Measurements from ENCODE around the gene GABRP.
"Not testable (repeated sequence)": the region's sequence is repeated elsewhere in the genome, so short reads cannot be mapped to it uniquely, and the experiment has no call there.

Gene GABRP

GRCh38 chr5:170813231-170813630 is 29.7 kb downstream of the GABRP start:
- FAIRE-seq (no peak), DNase-seq (ENCODE audit: insufficient read length) (no peak)
- TF ChIP-seq TAF1 (IDR thresholded peaks at IDR 0.05; ENCODE audit: borderline replicate concordance, low read depth, low read length) = no peak
- TF ChIP-seq POLR2A (IDR thresholded peaks at IDR 0.05; ENCODE audit: low read depth, low read length) = no peak
- no peak for TF ChIP-seq POLR2AphosphoS5 (IDR thresholded peaks at IDR 0.05; ENCODE audit: low read depth, low read length)

- no peak for DNase-seq (ENCODE audit: insufficient read length)
- TF ChIP-seq POLR2AphosphoS5 (IDR thresholded peaks at IDR 0.05; ENCODE audit: low read depth, low read length) (no peak), POLR2A (IDR thresholded peaks at IDR 0.05; ENCODE audit: low read depth, low read length) (no peak), TAF1 (IDR thresholded peaks at IDR 0.05; ENCODE audit: borderline replicate concordance, low read depth, low read length) (no peak)
- FAIRE-seq = no peak
Observed at GRCh38 chr5:170817195-170817594, 33.7 kb downstream of the GABRP start.

- FAIRE-seq (no peak), DNase-seq (ENCODE audit: insufficient read length) (no peak)
- TF ChIP-seq POLR2A (IDR thresholded peaks at IDR 0.05; ENCODE audit: low read depth, low read length) (no peak), POLR2AphosphoS5 (IDR thresholded peaks at IDR 0.05; ENCODE audit: low read depth, low read length) (no peak), TAF1 (IDR thresholded peaks at IDR 0.05; ENCODE audit: borderline replicate concordance, low read depth, low read length) (no peak)
Observed at GRCh38 chr5:170818232-170818631, 34.7 kb downstream of the GABRP start.

- FAIRE-seq (no peak), DNase-seq (ENCODE audit: insufficient read length) (no peak)
- TF ChIP-seq POLR2AphosphoS5 (IDR thresholded peaks at IDR 0.05; ENCODE audit: low read depth, low read length) = no peak
Observed at GRCh38 chr5:170819824-170820223, 36.3 kb downstream of the GABRP start.

GRCh38 chr5:170821257-170821800 is 37.8 kb downstream of the GABRP start:
- TF ChIP-seq POLR2AphosphoS5 (IDR thresholded peaks at IDR 0.05; ENCODE audit: low read depth, low read length) = no peak
- TF ChIP-seq TAF1 (IDR thresholded peaks at IDR 0.05; ENCODE audit: borderline replicate concordance, low read depth, low read length) = no peak
- no peak for TF ChIP-seq POLR2A (IDR thresholded peaks at IDR 0.05; ENCODE audit: low read depth, low read length)
- FAIRE-seq (no peak), DNase-seq (ENCODE audit: insufficient read length) (no peak)

- no peak for DNase-seq (ENCODE audit: insufficient read length)
- no peak for TF ChIP-seq POLR2AphosphoS5 (IDR thresholded peaks at IDR 0.05; ENCODE audit: low read depth, low read length)
- no peak for TF ChIP-seq TAF1 (IDR thresholded peaks at IDR 0.05; ENCODE audit: borderline replicate concordance, low read depth, low read length)
- no peak for TF ChIP-seq POLR2A (IDR thresholded peaks at IDR 0.05; ENCODE audit: low read depth, low read length)
- no peak for FAIRE-seq
Observed at GRCh38 chr5:170826117-170826516, 42.6 kb downstream of the GABRP start.

GRCh38 chr5:170832241-170832640 is 48.7 kb downstream of the GABRP start:
- TF ChIP-seq POLR2AphosphoS5 (IDR thresholded peaks at IDR 0.05; ENCODE audit: low read depth, low read length) = no peak
- no peak for DNase-seq (ENCODE audit: insufficient read length)
- no peak for FAIRE-seq

- DNase-seq (ENCODE audit: insufficient read length); FAIRE-seq: not testable (repeated sequence)
Observed at GRCh38 chr5:170833981-170834380, 50.5 kb downstream of the GABRP start.

GRCh38 chr5:170836226-170836625 is 52.7 kb downstream of the GABRP start:
- no peak for DNase-seq (ENCODE audit: insufficient read length)
- no peak for FAIRE-seq
- no peak for TF ChIP-seq POLR2A (IDR thresholded peaks at IDR 0.05; ENCODE audit: low read depth, low read length)
- no peak for TF ChIP-seq POLR2AphosphoS5 (IDR thresholded peaks at IDR 0.05; ENCODE audit: low read depth, low read length)
- TF ChIP-seq TAF1 (IDR thresholded peaks at IDR 0.05; ENCODE audit: borderline replicate concordance, low read depth, low read length) = no peak

- DNase-seq (ENCODE audit: insufficient read length) (no peak), FAIRE-seq (no peak)
- no peak for TF ChIP-seq POLR2AphosphoS5 (IDR thresholded peaks at IDR 0.05; ENCODE audit: low read depth, low read length)
- no peak for TF ChIP-seq POLR2A (IDR thresholded peaks at IDR 0.05; ENCODE audit: low read depth, low read length)
- no peak for TF ChIP-seq TAF1 (IDR thresholded peaks at IDR 0.05; ENCODE audit: borderline replicate concordance, low read depth, low read length)
Observed at GRCh38 chr5:170843870-170844269, 60.3 kb downstream of the GABRP start.

GRCh38 chr5:170844651-170845050 is 61.1 kb downstream of the GABRP start:
- TF ChIP-seq POLR2A (IDR thresholded peaks at IDR 0.05; ENCODE audit: low read depth, low read length) (no peak), POLR2AphosphoS5 (IDR thresholded peaks at IDR 0.05; ENCODE audit: low read depth, low read length) (no peak), TAF1 (IDR thresholded peaks at IDR 0.05; ENCODE audit: borderline replicate concordance, low read depth, low read length) (no peak)
- DNase-seq (ENCODE audit: insufficient read length) (no peak), FAIRE-seq (no peak)

- no peak for TF ChIP-seq POLR2A (IDR thresholded peaks at IDR 0.05; ENCODE audit: low read depth, low read length)
- no peak for TF ChIP-seq TAF1 (IDR thresholded peaks at IDR 0.05; ENCODE audit: borderline replicate concordance, low read depth, low read length)
- TF ChIP-seq POLR2AphosphoS5 (IDR thresholded peaks at IDR 0.05; ENCODE audit: low read depth, low read length) = no peak
- FAIRE-seq = no peak
- no peak for DNase-seq (ENCODE audit: insufficient read length)
Observed at GRCh38 chr5:170846416-170846815, 62.9 kb downstream of the GABRP start.

GRCh38 chr5:170846846-170847245 is 63.3 kb downstream of the GABRP start:
- TF ChIP-seq POLR2A (IDR thresholded peaks at IDR 0.05; ENCODE audit: low read depth, low read length) (no peak), TAF1 (IDR thresholded peaks at IDR 0.05; ENCODE audit: borderline replicate concordance, low read depth, low read length) (no peak), POLR2AphosphoS5 (IDR thresholded peaks at IDR 0.05; ENCODE audit: low read depth, low read length) (no peak)
- FAIRE-seq (no peak), DNase-seq (ENCODE audit: insufficient read length) (no peak)
